Neural cell (in vitro differentiated cells): ENCODE measurements around the gene NTHL1. TPM values are rescaled to one million over a fixed set of nuclear protein-coding genes. Genes with fewer than 3 reads are reported as not detected.

Experiments
- H2AFZ ChIP-seq: fragments of 200-600, 300-800 bp; sonication (generic), shearing (Covaris generic); 2 replicates; pipeline ENCODE4 v1.6.0; 2014; ENCODE audit warnings: low read depth, mild to moderate bottlenecking, antibody characterized with exemption, low read length, moderate library complexity
- H3F3A ChIP-seq: fragments of 200-600 bp; shearing (Covaris generic); 2 replicates; pipeline ENCODE4 v1.6.1; 2016; ENCODE audit warnings: mild to moderate bottlenecking, moderate library complexity, mixed read lengths, antibody characterized with exemption, low read length; ENCODE audit not compliant: insufficient read depth, poor library complexity, severe bottlenecking
- H3K27ac ChIP-seq: fragments of 200-600, 300-800 bp; sonication (generic), shearing (Covaris generic); 2 replicates; pipeline ENCODE4 v1.5.1; 2014; ENCODE audit warnings: mild to moderate bottlenecking, low read length, moderate library complexity
- H3K27me3 ChIP-seq: fragments of 300-800, 200-600 bp; sonication (generic), shearing (Covaris generic); 2 replicates; pipeline ENCODE4 v1.6.0; 2014; ENCODE audit warnings: mild to moderate bottlenecking, low read depth, low read length, moderate library complexity; ENCODE audit not compliant: insufficient read depth
- H3K36me3 ChIP-seq: fragments of 300-800, 200-600 bp; sonication (generic), shearing (Covaris generic); 2 replicates; pipeline ENCODE4 v1.5.1; 2014; ENCODE audit warnings: mild to moderate bottlenecking, antibody characterized with exemption, low read length, moderate library complexity; ENCODE audit not compliant: insufficient read depth
- H3K4me2 ChIP-seq: fragments of 300-800, 200-600 bp; sonication (generic), shearing (Covaris generic); 2 replicates; pipeline ENCODE4 v1.6.0; 2014; ENCODE audit warnings: mild to moderate bottlenecking, low read length
- H3K4me3 ChIP-seq: fragments of 300-800, 200-600 bp; sonication (generic), shearing (Covaris generic); 2 replicates; pipeline ENCODE4 v1.5.1; 2014; ENCODE audit warnings: mild to moderate bottlenecking, low read length, moderate library complexity
- H3K79me2 ChIP-seq: fragments of 200-600 bp; shearing (Covaris generic); replicated peaks from 2 replicates; pipeline ENCODE4 v1.6.0; 2014; ENCODE audit warnings: mild to moderate bottlenecking, low read length, moderate library complexity; ENCODE audit not compliant: insufficient read depth
- H3K9ac ChIP-seq: fragments of 300-800, 200-600 bp; sonication (generic), shearing (Covaris generic); 2 replicates; pipeline ENCODE4 v1.6.1; 2016; ENCODE audit warnings: mild to moderate bottlenecking, low read length, mixed read lengths
- H3K9me2 ChIP-seq: fragments of 200-600 bp; shearing (Covaris generic); 2 replicates; pipeline ENCODE4 v1.6.1; 2016; ENCODE audit warnings: mild to moderate bottlenecking, low read length, mixed read lengths; ENCODE audit not compliant: insufficient read depth
- H3K9me3 ChIP-seq: fragments of 200-600, 300-800 bp; sonication (generic), shearing (Covaris generic); 2 replicates; pipeline ENCODE4 v1.6.1; 2016; ENCODE audit warnings: mild to moderate bottlenecking, mixed run types, low read length, moderate library complexity, mixed read lengths
- H4K20me1 ChIP-seq: fragments of 200-600 bp; shearing (Covaris generic); 2 replicates; pipeline ENCODE4 v1.6.1; 2016; ENCODE audit warnings: mild to moderate bottlenecking, mixed run types; ENCODE audit not compliant: insufficient read depth
- EP300 ChIP-seq: fragments of 450-650 bp; conservative IDR thresholded peaks from 2 replicates; pipeline ENCODE4 v1.6.1; 2014; ENCODE audit warnings: antibody characterized with exemption, mild to moderate bottlenecking, moderate library complexity; ENCODE audit not compliant: poor library complexity, severe bottlenecking
- EZH2 ChIP-seq: fragments of 200-600, 300-800 bp; shearing (Covaris generic), sonication (generic); IDR thresholded peaks from 2 replicates; pipeline ENCODE4 v1.6.1; 2014; ENCODE audit warnings: antibody characterized with exemption, low read length, borderline replicate concordance, mild to moderate bottlenecking; ENCODE audit not compliant: insufficient read depth, poor library complexity, severe bottlenecking
- MXI1 ChIP-seq: fragments of 450-650 bp; conservative IDR thresholded peaks from 2 replicates; pipeline ENCODE4 v1.6.1; 2014; ENCODE audit warnings: antibody characterized with exemption, mild to moderate bottlenecking; ENCODE audit not compliant: poor library complexity, severe bottlenecking
- POLR2AphosphoS5 ChIP-seq: IDR thresholded peaks from 2 replicates; pipeline ENCODE4 v1.6.1; 2012
- RAD21 ChIP-seq: fragments of 450-650 bp; conservative IDR thresholded peaks from 2 replicates; pipeline ENCODE4 v1.6.1; 2014; ENCODE audit warnings: antibody characterized with exemption, mild to moderate bottlenecking, moderate library complexity
- SMC3 ChIP-seq: fragments of 450-650 bp; conservative IDR thresholded peaks from 2 replicates; pipeline ENCODE4 v1.6.1; 2014; ENCODE audit warnings: antibody characterized with exemption, mild to moderate bottlenecking, moderate library complexity; ENCODE audit not compliant: poor library complexity
- TAF1 ChIP-seq: IDR thresholded peaks from 2 replicates; pipeline ENCODE4 v1.6.1; 2012; ENCODE audit warnings: low read depth
- polyA plus RNA-seq: library from polyadenylated mRNA; depleted of rRNA; stranded (reverse); fragments of >200 nt; gene quantifications from 2 replicates; pipeline ENCODE4 v1.2.3, GENCODE V29; 2014
- small RNA-seq, 3 experiments: library from RNA; depleted of rRNA; stranded (forward); fragments of <200 nt; gene quantifications; one replicate each; pipeline ENCODE3, GENCODE V24; 2012
- TF ChIP-seq, protein P1 (sequence below): IDR thresholded peaks from 2 replicates; pipeline ENCODE4 v1.6.1; 2012; ENCODE audit warnings: borderline replicate concordance
- TF ChIP-seq, protein P2 (sequence below): fragments of 450-650 bp; IDR thresholded peaks from 2 replicates; pipeline ENCODE4 v1.5.1; 2014; ENCODE audit warnings: antibody characterized with exemption, mild to moderate bottlenecking, moderate library complexity; ENCODE audit not compliant: poor library complexity, severe bottlenecking

Gene NTHL1
- polyA plus RNA-seq, 1 donor from 2014 or later = 43.1 TPM

DNA sequence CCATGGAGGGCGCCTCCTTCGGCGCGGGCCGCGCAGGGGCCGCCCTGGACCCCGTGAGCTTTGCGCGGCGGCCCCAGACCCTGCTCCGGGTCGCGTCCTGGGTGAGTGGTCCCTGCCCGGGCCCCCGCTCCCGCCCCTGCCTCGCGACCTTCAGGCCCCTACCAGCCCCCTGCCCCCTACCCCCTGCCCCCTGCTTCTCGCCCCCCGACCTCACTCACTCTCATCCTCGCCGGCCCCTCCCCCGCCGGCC lies 57.6 kb downstream of the NTHL1 start:
- H3K27me3 ChIP-seq = peaks cover 21% of the 10 kb centered on the region
- no peak overlapping the region for H3K4me2 ChIP-seq
- H3F3A ChIP-seq = no peaks in the 10 kb centered on the region
- H3K36me3 ChIP-seq = no peaks in the 10 kb centered on the region
- no peaks in the 10 kb centered on the region for H3K79me2 ChIP-seq
- peak overlapping the region; percentile 33 for H2AFZ ChIP-seq
- no peaks in the 10 kb centered on the region for H3K9me3 ChIP-seq
- no peak overlapping the region for H3K27ac ChIP-seq
- H3K9me2 ChIP-seq = no peaks in the 10 kb centered on the region
- H3K4me3 ChIP-seq = peak overlapping the region; percentile 88
- no peaks in the 10 kb centered on the region for H4K20me1 ChIP-seq
- no peak for TF ChIP-seq TAF1
- TF ChIP-seq EZH2 = no peak
- TF ChIP-seq MXI1 = no peak
- TF ChIP-seq RAD21 = no peak
- TF ChIP-seq SMC3 = no peak
- TF ChIP-seq, protein P1, sequence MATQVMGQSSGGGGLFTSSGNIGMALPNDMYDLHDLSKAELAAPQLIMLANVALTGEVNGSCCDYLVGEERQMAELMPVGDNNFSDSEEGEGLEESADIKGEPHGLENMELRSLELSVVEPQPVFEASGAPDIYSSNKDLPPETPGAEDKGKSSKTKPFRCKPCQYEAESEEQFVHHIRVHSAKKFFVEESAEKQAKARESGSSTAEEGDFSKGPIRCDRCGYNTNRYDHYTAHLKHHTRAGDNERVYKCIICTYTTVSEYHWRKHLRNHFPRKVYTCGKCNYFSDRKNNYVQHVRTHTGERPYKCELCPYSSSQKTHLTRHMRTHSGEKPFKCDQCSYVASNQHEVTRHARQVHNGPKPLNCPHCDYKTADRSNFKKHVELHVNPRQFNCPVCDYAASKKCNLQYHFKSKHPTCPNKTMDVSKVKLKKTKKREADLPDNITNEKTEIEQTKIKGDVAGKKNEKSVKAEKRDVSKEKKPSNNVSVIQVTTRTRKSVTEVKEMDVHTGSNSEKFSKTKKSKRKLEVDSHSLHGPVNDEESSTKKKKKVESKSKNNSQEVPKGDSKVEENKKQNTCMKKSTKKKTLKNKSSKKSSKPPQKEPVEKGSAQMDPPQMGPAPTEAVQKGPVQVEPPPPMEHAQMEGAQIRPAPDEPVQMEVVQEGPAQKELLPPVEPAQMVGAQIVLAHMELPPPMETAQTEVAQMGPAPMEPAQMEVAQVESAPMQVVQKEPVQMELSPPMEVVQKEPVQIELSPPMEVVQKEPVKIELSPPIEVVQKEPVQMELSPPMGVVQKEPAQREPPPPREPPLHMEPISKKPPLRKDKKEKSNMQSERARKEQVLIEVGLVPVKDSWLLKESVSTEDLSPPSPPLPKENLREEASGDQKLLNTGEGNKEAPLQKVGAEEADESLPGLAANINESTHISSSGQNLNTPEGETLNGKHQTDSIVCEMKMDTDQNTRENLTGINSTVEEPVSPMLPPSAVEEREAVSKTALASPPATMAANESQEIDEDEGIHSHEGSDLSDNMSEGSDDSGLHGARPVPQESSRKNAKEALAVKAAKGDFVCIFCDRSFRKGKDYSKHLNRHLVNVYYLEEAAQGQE = no peak
- TF ChIP-seq, protein P2, sequence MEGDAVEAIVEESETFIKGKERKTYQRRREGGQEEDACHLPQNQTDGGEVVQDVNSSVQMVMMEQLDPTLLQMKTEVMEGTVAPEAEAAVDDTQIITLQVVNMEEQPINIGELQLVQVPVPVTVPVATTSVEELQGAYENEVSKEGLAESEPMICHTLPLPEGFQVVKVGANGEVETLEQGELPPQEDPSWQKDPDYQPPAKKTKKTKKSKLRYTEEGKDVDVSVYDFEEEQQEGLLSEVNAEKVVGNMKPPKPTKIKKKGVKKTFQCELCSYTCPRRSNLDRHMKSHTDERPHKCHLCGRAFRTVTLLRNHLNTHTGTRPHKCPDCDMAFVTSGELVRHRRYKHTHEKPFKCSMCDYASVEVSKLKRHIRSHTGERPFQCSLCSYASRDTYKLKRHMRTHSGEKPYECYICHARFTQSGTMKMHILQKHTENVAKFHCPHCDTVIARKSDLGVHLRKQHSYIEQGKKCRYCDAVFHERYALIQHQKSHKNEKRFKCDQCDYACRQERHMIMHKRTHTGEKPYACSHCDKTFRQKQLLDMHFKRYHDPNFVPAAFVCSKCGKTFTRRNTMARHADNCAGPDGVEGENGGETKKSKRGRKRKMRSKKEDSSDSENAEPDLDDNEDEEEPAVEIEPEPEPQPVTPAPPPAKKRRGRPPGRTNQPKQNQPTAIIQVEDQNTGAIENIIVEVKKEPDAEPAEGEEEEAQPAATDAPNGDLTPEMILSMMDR = no peak
- no peak for TF ChIP-seq EP300
- TF ChIP-seq POLR2AphosphoS5 = no peak
- H3K9ac ChIP-seq = peak overlapping the region; percentile 80

Small RNA genes lying within 50 kb of the gene (small RNA-seq; reads per million reads assigned to genes)
- gene MIR1225 (0.33 to 0.92 (median 0.58) reads per million in 3 experiments), gene RN7SL219P (0 reads per million in 3 experiments)

Other genes with a start within 250 kb of the NTHL1 start
- gene HAGH, start 221.0 kb downstream of the NTHL1 start, polyA plus RNA-seq = 163 and 196 TPM in 2 replicates
- 73.5 and 80.0 TPM in 2 replicates for gene FAHD1, start 220.6 kb downstream of the NTHL1 start, polyA plus RNA-seq
- gene MEIOB, start 175.7 kb downstream of the NTHL1 start, polyA plus RNA-seq = not detected in 2 replicates
- gene HS3ST6, start 129.4 kb downstream of the NTHL1 start, polyA plus RNA-seq = not detected in 2 replicates
- 4.4 and 6.0 TPM in 2 replicates for gene MSRB1, start 104.6 kb downstream of the NTHL1 start, polyA plus RNA-seq
- not detected in 2 replicates for gene RPL3L, start 93.1 kb downstream of the NTHL1 start, polyA plus RNA-seq
- 215 and 217 TPM in 2 replicates for gene NDUFB10, start 88.3 kb downstream of the NTHL1 start, polyA plus RNA-seq
- 1,295 and 1,393 TPM in 2 replicates for gene RPS2, start 83.0 kb downstream of the NTHL1 start, polyA plus RNA-seq
- not detected in 2 replicates for gene RNF151, start 81.0 kb downstream of the NTHL1 start, polyA plus RNA-seq
- gene TBL3, start 75.8 kb downstream of the NTHL1 start, polyA plus RNA-seq = 20.5 and 21.4 TPM in 2 replicates
- gene NOXO1, start 66.4 kb downstream of the NTHL1 start, polyA plus RNA-seq = 8.5 and 11.7 TPM in 2 replicates
- gene GFER, start 63.6 kb downstream of the NTHL1 start, polyA plus RNA-seq = 37.8 and 42.3 TPM in 2 replicates
- 61.0 and 71.9 TPM in 2 replicates for gene SYNGR3, start 57.9 kb downstream of the NTHL1 start, polyA plus RNA-seq
- gene ZNF598, start 38.0 kb downstream of the NTHL1 start, polyA plus RNA-seq = 18.2 and 22.1 TPM in 2 replicates
- not detected in 2 replicates for gene NPW, start 28.0 kb downstream of the NTHL1 start, polyA plus RNA-seq
- gene NHERF2, start 20.9 kb downstream of the NTHL1 start, polyA plus RNA-seq = 3.4 and 4.1 TPM in 2 replicates
- 69.2 and 92.8 TPM in 2 replicates for gene TSC2, start 151 bp upstream of the NTHL1 start, polyA plus RNA-seq
- gene PKD1, start 88.1 kb upstream of the NTHL1 start, polyA plus RNA-seq = 176 and 232 TPM in 2 replicates
- gene RAB26, start 100.8 kb upstream of the NTHL1 start, polyA plus RNA-seq = 2.7 and 4.9 TPM in 2 replicates
- gene TRAF7, start 107.9 kb upstream of the NTHL1 start, polyA plus RNA-seq = 30.9 and 42.5 TPM in 2 replicates
- gene CASKIN1, start 148.8 kb upstream of the NTHL1 start, polyA plus RNA-seq = 10.3 and 12.3 TPM in 2 replicates
- 13.5 and 34.2 TPM in 2 replicates for gene MLST8, start 157.6 kb upstream of the NTHL1 start, polyA plus RNA-seq
- gene BRICD5, start 163.0 kb upstream of the NTHL1 start, polyA plus RNA-seq = 39.2 and 43.6 TPM in 2 replicates
- 42.2 and 44.1 TPM in 2 replicates for gene PGP, start 167.0 kb upstream of the NTHL1 start, polyA plus RNA-seq
- 64.9 and 81.6 TPM in 2 replicates for gene E4F1, start 175.8 kb upstream of the NTHL1 start, polyA plus RNA-seq
- 10.2 and 10.9 TPM in 2 replicates for gene DNASE1L2, start 188.6 kb upstream of the NTHL1 start, polyA plus RNA-seq
- gene ECI1, start 203.8 kb upstream of the NTHL1 start, polyA plus RNA-seq = 33.1 and 35.3 TPM in 2 replicates
- gene RNPS1, start 220.3 kb upstream of the NTHL1 start, polyA plus RNA-seq = 180 and 195 TPM in 2 replicates